Measurements from ENCODE around the gene GRID2. TPM values are rescaled to one million over a fixed set of nuclear protein-coding genes. Genes with fewer than 3 reads are reported as not detected.

GRID2 gene
- polyA plus RNA-seq, 4 donors, result 3.0 to 6.6 (median 4.8) TPM

- DNase-seq (ENCODE audit: low read depth in 4 of 4, low spot score in 2 of 4), result no peak
Measured at GRCh38 chr4:93710101-93710846, 1406.5 kb downstream of the GRID2 start.

GRCh38 chr4:93710847-93711430 lies 1407.2 kb downstream of the GRID2 start:
- DNase-seq (ENCODE audit: low read depth in 4 of 4, low spot score in 2 of 4), result no peak

- no peak for DNase-seq (ENCODE audit: low read depth in 4 of 4, low spot score in 2 of 4)
Measured at GRCh38 chr4:93718233-93718632, 1414.5 kb downstream of the GRID2 start.

GRCh38 chr4:93719552-93719951 lies 1415.8 kb downstream of the GRID2 start:
- no peak for DNase-seq (ENCODE audit: low read depth in 4 of 4, low spot score in 2 of 4)

GRCh38 chr4:93722446-93722845 lies 1418.7 kb downstream of the GRID2 start:
- no peak for DNase-seq (ENCODE audit: low read depth in 4 of 4, low spot score in 2 of 4)

- no peak for DNase-seq (ENCODE audit: low read depth in 4 of 4, low spot score in 2 of 4)
Measured at GRCh38 chr4:93730251-93730650, 1426.5 kb downstream of the GRID2 start.

- no peak for DNase-seq (ENCODE audit: low read depth in 4 of 4, low spot score in 2 of 4)
Measured at GRCh38 chr4:93730760-93731159, 1427.0 kb downstream of the GRID2 start.

- no peak for DNase-seq (ENCODE audit: low read depth in 4 of 4, low spot score in 2 of 4)
Measured at GRCh38 chr4:93731456-93731855, 1427.7 kb downstream of the GRID2 start.

- no peak for DNase-seq (ENCODE audit: low read depth in 4 of 4, low spot score in 2 of 4)
Measured at GRCh38 chr4:93732509-93732908, 1428.7 kb downstream of the GRID2 start.

GRCh38 chr4:93740890-93741289 lies 1437.1 kb downstream of the GRID2 start:
- no peak for DNase-seq (ENCODE audit: low read depth in 4 of 4, low spot score in 2 of 4)

GRCh38 chr4:93743022-93743421 lies 1439.3 kb downstream of the GRID2 start:
- DNase-seq (ENCODE audit: low read depth in 4 of 4, low spot score in 2 of 4), result no peak

- no peak for DNase-seq (ENCODE audit: low read depth in 4 of 4, low spot score in 2 of 4)
Measured at GRCh38 chr4:93743635-93744034, 1439.9 kb downstream of the GRID2 start.

GRCh38 chr4:93744961-93745360 lies 1441.2 kb downstream of the GRID2 start:
- DNase-seq (ENCODE audit: low read depth in 4 of 4, low spot score in 2 of 4), result no peak

- no peak for DNase-seq (ENCODE audit: low read depth in 4 of 4, low spot score in 2 of 4)
Measured at GRCh38 chr4:93746031-93746430, 1442.3 kb downstream of the GRID2 start.

- no peak for DNase-seq (ENCODE audit: low read depth in 4 of 4, low spot score in 2 of 4)
Measured at GRCh38 chr4:93747220-93747619, 1443.5 kb downstream of the GRID2 start.

GRCh38 chr4:93748373-93749291 lies 1444.9 kb downstream of the GRID2 start:
- DNase-seq (ENCODE audit: low read depth in 4 of 4, low spot score in 2 of 4), result no peak

- DNase-seq (ENCODE audit: low read depth in 4 of 4, low spot score in 2 of 4), result no peak
Measured at GRCh38 chr4:93749292-93749761, 1445.6 kb downstream of the GRID2 start.

GRCh38 chr4:93751411-93751810 lies 1447.6 kb downstream of the GRID2 start:
- DNase-seq (ENCODE audit: low read depth in 4 of 4, low spot score in 2 of 4), result no peak

- DNase-seq (ENCODE audit: low read depth in 4 of 4, low spot score in 2 of 4), result no peak
Measured at GRCh38 chr4:93756101-93756500, 1452.3 kb downstream of the GRID2 start.

- DNase-seq (ENCODE audit: low read depth in 4 of 4, low spot score in 2 of 4), result no peak
Measured at GRCh38 chr4:93759506-93759905, 1455.7 kb downstream of the GRID2 start.

- no peak for DNase-seq (ENCODE audit: low read depth in 4 of 4, low spot score in 2 of 4)
Measured at GRCh38 chr4:93760284-93760683, 1456.5 kb downstream of the GRID2 start.

Data from left renal cortex interstitium (tissue), 4 donors.